Tibial nerve (tissue), 4 donors: ENCODE measurements around the gene EFTUD2. TPM values are rescaled to one million over a fixed set of nuclear protein-coding genes. Genes with fewer than 3 reads are reported as not detected.
"Not testable (repeated sequence)": the region's sequence is repeated elsewhere in the genome, so short reads cannot be mapped to it uniquely, and the experiment has no call there.

Experiments used
- DNase-seq, 2 donors: peaks; one replicate each; pipeline ENCODE4 v3.0.0-alpha.2; 2019; ENCODE audit warnings: low spot score in 2 of 2
- H3K27ac ChIP-seq, 4 donors: fragments of 200-600 bp; sonication (generic) in 3 of 4; one replicate each; pipeline ENCODE4 v1.5.1; 2017 to 2019; ENCODE audit warnings: mild to moderate bottlenecking in 1 of 4
- H3K27me3 ChIP-seq, 2 donors: fragments of 200-600 bp; sonication (generic) in 1 of 2; one replicate each; pipeline versions ENCODE4 v1.5.1 to v1.6.0; 2017 to 2019
- H3K36me3 ChIP-seq, 3 donors: fragments of 200-600 bp; sonication (generic); one replicate each; pipeline ENCODE4 v1.5.1; 2018 to 2019
- H3K4me1 ChIP-seq, 4 donors: fragments of 200-600 bp; sonication (generic) in 3 of 4; one replicate each; pipeline ENCODE4 v1.5.1; 2017 to 2019
- H3K4me3 ChIP-seq, 4 donors: fragments of 200-600 bp; sonication (generic) in 3 of 4; one replicate each; pipeline ENCODE4 v1.5.1; 2017 to 2019; ENCODE audit warnings: mild to moderate bottlenecking in 1 of 4, moderate library complexity in 1 of 4
- H3K9me3 ChIP-seq, 4 donors: fragments of 200-600 bp; sonication (generic) in 3 of 4; one replicate each; pipeline ENCODE4 v1.5.1; 2017 to 2019
- CTCF ChIP-seq, 5 experiments: fragments of 200-600 bp in 3 of 5; fragments of 450-650 bp in 2 of 5; sonication (generic) in 3 of 5; IDR thresholded peaks; one replicate each; pipeline ENCODE4 v1.5.1; 2016 to 2019; ENCODE audit warnings: antibody characterized with exemption in 5 of 5, mild to moderate bottlenecking in 3 of 5, moderate library complexity in 2 of 5
- EP300 ChIP-seq, 2 donors: sonication (generic); formaldehyde crosslinking; IDR thresholded peaks; one replicate each; pipeline ENCODE4 v1.6.1; 2017; ENCODE audit warnings: antibody characterized with exemption in 2 of 2, mild to moderate bottlenecking in 1 of 2
- POLR2A ChIP-seq, 2 donors: fragments of 450-650 bp; IDR thresholded peaks; one replicate each; pipeline ENCODE4 v1.6.1; 2017; ENCODE audit warnings: antibody characterized with exemption in 2 of 2, mild to moderate bottlenecking in 2 of 2, moderate library complexity in 2 of 2
- WGBS, 2 donors: methylation state at CpG; one replicate each; pipeline ENCODE4 v1.1.5; 2018; 5-methylcytosine and 5-hydroxymethylcytosine counted together
- total RNA-seq, 4 donors: library from RNA; depleted of rRNA; stranded (reverse); fragments of >200 nt; gene quantifications; one replicate each; pipeline ENCODE4 v1.1.0, GENCODE V29; 2016

The EFTUD2 gene
- total RNA-seq: 100 to 1,000 TPM in 1 of 4 donors, 10 to 100 TPM in 3; 48.9 to 137 (median 57.0) TPM

GRCh38 chr17:44899074-44899782 is at the start of gene EFTUD2:
Gene EFTUD2, minus strand, starts transcription at chr17:44899445. Its CDS starts 4,924 bp downstream, at chr17:44894521.
- H3K9me3 ChIP-seq: no peaks in the 10 kb centered on the region

DNA sequence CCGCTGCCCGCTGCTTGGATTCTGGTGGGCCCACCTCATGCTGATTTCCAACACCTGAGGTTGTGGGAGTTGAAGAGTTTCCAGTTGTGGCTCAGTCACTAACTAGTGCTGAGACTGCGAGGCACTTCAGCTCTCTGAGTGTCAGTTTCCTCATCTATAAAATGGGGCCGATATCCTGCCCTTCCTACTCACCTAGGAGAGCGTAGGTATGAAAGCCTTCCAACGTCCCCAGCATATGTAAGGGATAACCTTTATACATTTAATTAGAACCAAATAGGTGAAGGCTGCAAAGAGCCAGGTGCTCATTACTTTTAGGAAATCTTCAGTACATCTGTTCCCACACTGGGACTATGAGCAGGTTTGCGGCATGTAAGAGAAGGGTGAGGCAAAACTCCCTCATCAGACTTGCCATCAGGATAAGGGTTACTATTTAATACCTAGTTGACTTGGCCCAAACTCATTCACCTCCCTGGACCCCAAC is 49.1 kb upstream of the EFTUD2 start:
- H3K4me1 ChIP-seq: peaks cover 0 to 12% (median 8%) of the 10 kb centered on the region in 4 donors
- TF ChIP-seq POLR2A (IDR thresholded peaks at IDR 0.05) (no peak), EP300 (IDR thresholded peaks at IDR 0.05) (no peak), CTCF (IDR thresholded peaks at IDR 0.05) (no peak)
- H3K27ac ChIP-seq: peak overlapping the region in 3 of 4 donors; percentile 56 to 71 (median 57)
- no peak for DNase-seq
- H3K36me3 ChIP-seq: no peaks in the 10 kb centered on the region
- 57 to 71% methylated on average over 7 of the region's 7 CpGs for WGBS, 2 donors
- H3K9me3 ChIP-seq: no peaks in the 10 kb centered on the region
- H3K27me3 ChIP-seq: peaks cover 0 to 22% of the 10 kb centered on the region in 2 donors
- peak overlapping the region; percentile 43 to 63 (median 54) for H3K4me3 ChIP-seq

More at GRCh38 chr17:44899074-44899782, at the start of gene EFTUD2:
- H3K36me3 ChIP-seq: peaks cover 0 to 10% (median 0%) of the 10 kb centered on the region in 3 donors
- peaks cover 0 to 48% (median 26%) of the 10 kb centered on the region in 4 donors for H3K4me1 ChIP-seq
- TF ChIP-seq EP300 (IDR thresholded peaks at IDR 0.05): peak; percentile 89 to 94
- TF ChIP-seq CTCF (IDR thresholded peaks at IDR 0.05): peak in 2 of 5 experiments; percentile 72 to 75
- no peak for TF ChIP-seq POLR2A (IDR thresholded peaks at IDR 0.05)
- peak within 1 kb of the TSS; percentile 72 to 83 (median 78) for H3K4me3 ChIP-seq
- 0% methylated on average over 40 to 50 of the region's 54 CpGs for WGBS, 2 donors
- DNase-seq: peak; percentile 88 to 92
- no peaks in the 10 kb centered on the region for H3K27me3 ChIP-seq
- H3K27ac ChIP-seq: peak within 1 kb of the TSS; percentile 88 to 99 (median 96)

DNA sequence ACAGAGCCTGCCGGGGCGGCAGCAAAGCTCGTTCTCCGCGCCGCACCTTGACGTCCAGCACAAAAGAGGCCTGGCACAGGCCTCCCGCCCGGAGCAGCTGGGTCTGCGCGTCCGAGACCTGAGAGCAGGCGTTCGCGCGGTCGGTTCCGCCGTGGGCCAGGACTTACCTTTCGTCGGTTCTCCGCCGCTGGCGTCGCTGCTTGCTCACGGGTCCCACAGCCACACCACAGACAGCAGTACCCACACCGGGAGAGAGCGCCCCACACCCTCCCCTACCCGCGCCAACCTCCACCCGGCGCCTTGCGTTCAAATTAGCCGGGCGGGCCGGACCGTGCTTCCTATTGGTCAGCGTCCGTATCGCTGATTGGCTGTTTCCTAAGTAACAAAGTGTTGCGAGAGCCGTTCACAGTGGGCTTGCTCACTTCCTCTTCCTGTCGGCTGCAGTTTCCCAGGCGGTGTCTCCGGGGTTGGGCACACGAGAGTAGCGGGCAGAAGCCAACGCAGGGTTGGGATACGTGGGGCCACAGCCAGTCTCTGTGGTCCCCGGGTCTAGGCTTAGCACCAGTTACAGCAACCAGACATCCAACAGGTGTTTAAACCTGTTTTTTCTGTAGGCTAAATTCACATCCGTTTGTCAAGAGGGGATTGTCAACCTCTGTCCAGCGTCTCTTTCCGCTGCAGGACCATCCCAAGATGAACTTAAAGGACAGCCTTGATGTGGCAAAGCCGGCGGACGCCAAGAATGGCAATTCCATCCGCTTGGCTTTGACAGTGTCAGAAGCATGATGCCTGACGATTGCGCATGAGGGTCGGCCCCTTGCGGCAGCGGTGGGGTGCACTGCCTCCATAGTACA is 48.4 kb upstream of the EFTUD2 start, which contains the start of gene KIF18B:
TSS of gene KIF18B (minus strand) at position 313 of the 854 bp plus-strand sequence. CDS start 11,429 bp downstream, outside the sequence.
- Histone ChIP-seq H3K36me3 (no peaks in the 10 kb centered on the region), H3K4me1 (peaks cover 0 to 12% (median 8%) of the 10 kb centered on the region in 4 donors), H3K27me3 (peaks cover 0 to 22% of the 10 kb centered on the region in 2 donors), H3K4me3 (peak within 1 kb of the TSS; percentile 43 to 63 (median 54)), H3K27ac (peak within 1 kb of the TSS; percentile 5 to 71 (median 56)), H3K9me3 (no peaks in the 10 kb centered on the region)
- TF ChIP-seq EP300 (IDR thresholded peaks at IDR 0.05): peak in 1 of 2 donors; percentile 92
- TF ChIP-seq POLR2A (IDR thresholded peaks at IDR 0.05): peak in 1 of 2 donors; percentile 79
- TF ChIP-seq CTCF (IDR thresholded peaks at IDR 0.05): peak in 1 of 5 experiments; percentile 9
- DNase-seq: peak; percentile 68 to 82
- 1 to 4% methylated on average over 26 to 59 of the region's 62 CpGs for WGBS, 2 donors

GRCh38 chr17:44945652-44946051 is 46.4 kb upstream of the EFTUD2 start:
- H3K9me3 ChIP-seq, H3K36me3 ChIP-seq, H3K4me3 ChIP-seq, DNase-seq, H3K27ac ChIP-seq: not testable (repeated sequence)
- WGBS, 2 donors: 93 to 94% methylated on average over 10 of the region's 10 CpGs
- Histone ChIP-seq H3K27me3 (peaks cover 0 to 30% of the 10 kb centered on the region in 2 donors), H3K4me1 (peaks cover 0 to 12% (median 8%) of the 10 kb centered on the region in 4 donors)

GRCh38 chr17:44942456-44942855 is 43.2 kb upstream of the EFTUD2 start:
- Histone ChIP-seq H3K27ac (peak overlapping the region in 1 of 4 donors; percentile 8), H3K27me3 (peaks cover 0 to 30% of the 10 kb centered on the region in 2 donors), H3K9me3 (peaks cover 0 to 11% (median 0%) of the 10 kb centered on the region in 4 donors), H3K4me1 (peaks cover 0 to 6% (median 5%) of the 10 kb centered on the region in 4 donors), H3K4me3 (no peak overlapping the region), H3K36me3 (no peaks in the 10 kb centered on the region)
- DNase-seq: no peak
- WGBS, 2 donors: 66 to 78% methylated on average over 4 of the region's 4 CpGs
- no peak for TF ChIP-seq CTCF (IDR thresholded peaks at IDR 0.05)
- TF ChIP-seq EP300 (IDR thresholded peaks at IDR 0.05): no peak
- TF ChIP-seq POLR2A (IDR thresholded peaks at IDR 0.05): no peak
